Neural progenitor cell (in vitro differentiated cells): ENCODE measurements around the gene POC1A.

Experiments
- CTCF ChIP-seq: fragments of 200-600 bp; sonication (generic); IDR thresholded peaks from 2 replicates; pipeline ENCODE4 v1.5.1; 2017; ENCODE audit warnings: antibody characterized with exemption, mild to moderate bottlenecking
- EZH2 ChIP-seq: fragments of 200-600 bp; sonication (generic); IDR thresholded peaks from 2 replicates; pipeline ENCODE4 v1.6.1; 2017; ENCODE audit warnings: antibody characterized with exemption, mild to moderate bottlenecking, moderate library complexity

- no peak for TF ChIP-seq CTCF
- no peak for TF ChIP-seq EZH2
Measured at GRCh38 chr3:52124126-52124525, 30.1 kb downstream of the POC1A start.
